H1 (cell line): Measurements from ENCODE around the gene MFGE8. TPM values are rescaled to one million over a fixed set of nuclear protein-coding genes. Genes with fewer than 3 reads are reported as not detected.

Experiments
- CTCF ChIA-PET: fragments of 300-600 bp; sonication (Branson Sonifier 250); formaldehyde crosslinking; loops from one replicate; lab custom pipeline; 2021; ENCODE audit not compliant: partially characterized antibody; lab: Charles Lee
- POLR2A ChIA-PET: fragments of 300-600 bp; sonication (Branson Sonifier 250); formaldehyde crosslinking; loops from one replicate; lab custom pipeline; 2021; ENCODE audit warnings: inconsistent platforms; ENCODE audit not compliant: partially characterized antibody; lab: Charles Lee
- DNase-seq, 2 experiments: peaks; one replicate each; pipeline versions ENCODE4 v3.0.0 to v3.0.0-alpha.2; 2010 to 2022; ENCODE audit warnings: low spot score in 2 of 2, low read depth in 1 of 2, mixed read lengths in 1 of 2
- FAIRE-seq: peaks from 2 replicates; lab custom pipeline; 2011; peaks lifted over from hg19 to GRCh38; lab: Jason Lieb, UNC
- H2AFZ ChIP-seq: 2 replicates; pipeline ENCODE4 v1.8.1; 2012; ENCODE audit warnings: low read length, inconsistent platforms
- H2AK5ac ChIP-seq: 2 replicates; pipeline ENCODE4 v1.6.1; 2013; ENCODE audit warnings: low read depth, low read length
- H2BK120ac ChIP-seq: replicated peaks from 2 replicates; pipeline ENCODE3; 2013; ENCODE audit warnings: low read depth, low read length, inconsistent platforms
- H2BK12ac ChIP-seq: 2 replicates; pipeline ENCODE4 v1.6.1; 2013; ENCODE audit warnings: low read depth, low read length
- H2BK15ac ChIP-seq: 2 replicates; pipeline ENCODE4 v1.6.1; 2013; ENCODE audit warnings: low read length
- H2BK20ac ChIP-seq: 2 replicates; pipeline ENCODE4 v1.6.1; 2013; ENCODE audit warnings: low read length
- H2BK5ac ChIP-seq: 2 replicates; pipeline ENCODE4 v1.6.1; 2013; ENCODE audit warnings: low read depth, low read length
- H3K14ac ChIP-seq: 2 replicates; pipeline ENCODE4 v1.6.1; 2013; ENCODE audit warnings: inconsistent platforms; ENCODE audit not compliant: insufficient read length
- H3K18ac ChIP-seq: 2 replicates; pipeline ENCODE4 v1.6.1; 2013; ENCODE audit warnings: low read length; ENCODE audit errors: extremely low read depth
- H3K23ac ChIP-seq: 2 replicates; pipeline ENCODE4 v1.6.1; 2013; ENCODE audit warnings: inconsistent platforms; ENCODE audit not compliant: insufficient read length
- H3K23me2 ChIP-seq: 2 replicates; pipeline ENCODE4 v1.6.1; 2013; ENCODE audit warnings: low read depth, low read length
- H3K27ac ChIP-seq: 2 replicates; pipeline ENCODE4 v1.6.1; 2011; ENCODE audit warnings: low read depth, low read length, inconsistent platforms
- H3K27me3 ChIP-seq, 4 experiments: replicated peaks in 1 of 4; 1 replicate in 1 of 4; 2 replicates in 3 of 4; pipeline versions ENCODE4 v1.6.1 to v1.8.1; 2011 to 2013; ENCODE audit warnings: low read length in 3 of 4, mild to moderate bottlenecking in 3 of 4, inconsistent platforms in 2 of 4, mixed read lengths in 2 of 4, moderate library complexity in 1 of 4; ENCODE audit not compliant: control insufficient read depth in 3 of 4, insufficient read depth in 3 of 4; ENCODE audit errors: extremely low read depth in 1 of 4
- H3K36me3 ChIP-seq, 4 experiments: 2 replicates each; pipeline versions ENCODE4 v1.6.1 to v1.8.1; 2011 to 2013; ENCODE audit warnings: mild to moderate bottlenecking in 4 of 4, low read length in 3 of 4, moderate library complexity in 2 of 4, control low read depth in 1 of 4, inconsistent platforms in 1 of 4; ENCODE audit not compliant: insufficient read depth in 4 of 4, control insufficient read depth in 2 of 4
- H3K4ac ChIP-seq: replicated peaks from 2 replicates; pipeline ENCODE3; 2013; ENCODE audit warnings: low read length, low read depth, mixed read lengths, inconsistent platforms; ENCODE audit not compliant: insufficient read length
- H3K4me1 ChIP-seq, 4 experiments: replicated peaks in 1 of 4; 1 replicate in 1 of 4; 2 replicates in 3 of 4; pipeline versions ENCODE4 v1.6.1 to v1.8.1; 2011 to 2013; ENCODE audit warnings: low read length in 3 of 4, inconsistent platforms in 2 of 4, mixed read lengths in 1 of 4; ENCODE audit not compliant: insufficient read depth in 4 of 4, control insufficient read depth in 3 of 4
- H3K4me2 ChIP-seq, 2 experiments: 2 replicates each; pipeline versions ENCODE4 v1.6.1 to v1.8.1; 2011 to 2013; ENCODE audit warnings: low read depth in 2 of 2, low read length in 2 of 2, control low read depth in 1 of 2, inconsistent platforms in 1 of 2, mild to moderate bottlenecking in 1 of 2; ENCODE audit not compliant: insufficient read depth in 1 of 2
- H3K4me3 ChIP-seq, 4 experiments: fragments of 200-600, 300-600 bp in 1 of 4; sonication (generic), shearing (Covaris generic), sonication (Bioruptor Twin) in 1 of 4; 2 replicates each; pipeline versions ENCODE4 v1.5.1 to v1.8.1; 2011 to 2016; ENCODE audit warnings: low read length in 4 of 4, low read depth in 3 of 4, control low read depth in 2 of 4, inconsistent platforms in 2 of 4, mild to moderate bottlenecking in 2 of 4, mixed read lengths in 1 of 4, moderate library complexity in 1 of 4; ENCODE audit not compliant: insufficient read depth in 2 of 4; ENCODE audit errors: extremely low read depth in 1 of 4
- H3K56ac ChIP-seq: replicated peaks from 2 replicates; pipeline ENCODE3; 2013; ENCODE audit warnings: low read depth, mild to moderate bottlenecking, mixed read lengths, low read length, inconsistent platforms; ENCODE audit not compliant: insufficient read length
- H3K79me1 ChIP-seq: 2 replicates; pipeline ENCODE4 v1.6.1; 2013; ENCODE audit warnings: low read depth, low read length, control low read depth
- H3K79me2 ChIP-seq, 2 experiments: 2 replicates each; pipeline versions ENCODE4 v1.6.1 to v1.8.1; 2012 to 2013; ENCODE audit warnings: low read length in 2 of 2, mild to moderate bottlenecking in 2 of 2, inconsistent platforms in 1 of 2; ENCODE audit not compliant: insufficient read depth in 2 of 2, control insufficient read depth in 1 of 2
- H3K9ac ChIP-seq, 4 experiments: replicated peaks in 1 of 4; 1 replicate in 1 of 4; 2 replicates in 3 of 4; pipeline versions ENCODE4 v1.6.1 to v1.8.1; 2011 to 2013; ENCODE audit warnings: low read depth in 3 of 4, low read length in 3 of 4, control low read depth in 2 of 4, mild to moderate bottlenecking in 2 of 4, moderate library complexity in 2 of 4, inconsistent platforms in 1 of 4; ENCODE audit errors: extremely low read depth in 1 of 4
- H3K9me3 ChIP-seq, 2 experiments: 2 replicates each; pipeline versions ENCODE4 v1.6.1 to v1.8.1; 2012 to 2013; ENCODE audit warnings: mild to moderate bottlenecking in 2 of 2, moderate library complexity in 2 of 2, control low read depth in 1 of 2, inconsistent platforms in 1 of 2, low read depth in 1 of 2, low read length in 1 of 2, mixed read lengths in 1 of 2; ENCODE audit not compliant: insufficient read depth in 2 of 2
- H4K20me1 ChIP-seq, 2 experiments: replicated peaks in 1 of 2; 2 replicates each; pipeline versions ENCODE3 to v1.8.1; 2011 to 2013; ENCODE audit warnings: inconsistent platforms in 2 of 2, low read length in 2 of 2, mild to moderate bottlenecking in 1 of 2; ENCODE audit not compliant: insufficient read depth in 2 of 2, control insufficient read depth in 1 of 2
- H4K5ac ChIP-seq: 2 replicates; pipeline ENCODE4 v1.6.1; 2013; ENCODE audit warnings: low read length, low read depth, mixed read lengths, inconsistent platforms; ENCODE audit not compliant: insufficient read length
- H4K8ac ChIP-seq: 2 replicates; pipeline ENCODE4 v1.8.0; 2013; ENCODE audit warnings: mild to moderate bottlenecking, moderate library complexity, low read length, inconsistent platforms; ENCODE audit not compliant: insufficient read depth; ENCODE audit errors: extremely low read depth
- H4K91ac ChIP-seq: replicated peaks from 2 replicates; pipeline ENCODE3; 2013; ENCODE audit warnings: low read length, mixed read lengths, inconsistent platforms; ENCODE audit not compliant: insufficient read length
- GABPA ChIP-seq: IDR thresholded peaks from 2 replicates; pipeline ENCODE4 v1.6.1; 2011; ENCODE audit warnings: mild to moderate bottlenecking, low read length, moderate library complexity, borderline replicate concordance; ENCODE audit not compliant: insufficient read depth
- POLR2A ChIP-seq, 2 experiments: IDR thresholded peaks; 1 replicate in 1 of 2; 2 replicates in 1 of 2; pipeline ENCODE4 v1.6.1; 2011; ENCODE audit warnings: low read depth in 2 of 2, low read length in 2 of 2, mild to moderate bottlenecking in 2 of 2; ENCODE audit errors: control extremely low read depth in 1 of 2
- WGBS, 2 experiments: shearing (Covaris generic) in 1 of 2; methylation state at CpG; one replicate each; pipeline versions ENCODE4 v1.1.6 to v1.1.7; 2013 to 2015; ENCODE audit warnings: low lambda C conversion rate in 2 of 2, mixed read lengths in 2 of 2, inconsistent platforms in 1 of 2, low coverage in 1 of 2, missing lambda C conversion rate in 1 of 2; ENCODE audit not compliant: insufficient replicate concordance in 2 of 2, insufficient coverage in 1 of 2, insufficient read length in 1 of 2; ENCODE audit errors: extremely low coverage in 1 of 2, missing lambda C conversion rate in 1 of 2; 5-methylcytosine and 5-hydroxymethylcytosine counted together
- polyA plus RNA-seq, 7 experiments: library from polyadenylated mRNA; depleted of rRNA in 3 of 7; stranded (reverse) in 5 of 7; unstranded in 2 of 7; fragments of >200 nt in 5 of 7; fragments of 200-250 nt in 2 of 7; gene quantifications; 1 replicate in 5 of 7; 2 replicates in 1 of 7; 4 replicates in 1 of 7; pipeline versions ENCODE4 v1.2.1 to v1.2.3, GENCODE V29; 2011 to 2013; ENCODE audit warnings: missing spikeins in 2 of 7, mixed read lengths in 2 of 7
- total RNA-seq: library from RNA; stranded (reverse); fragmentation: NEBNext Ultra II Directional; extraction: Animal tissue kit (Norgen Biotek cat#: 25700); gene quantifications from 2 replicates; pipeline ENCODE4 v1.2.1, GENCODE V29; 2021

Gene MFGE8
- total and polyA plus RNA-seq, 2 of the 8 experiments (the other 6 are each of a cell fraction or from before 2014, with no cell fraction given), result 1,237 to 2,117 TPM

GRCh38 chr15:88899251-88899650 lies 13.9 kb downstream of the MFGE8 start:
- H3K4ac ChIP-seq, result no peak overlapping the region
- peaks cover 0 to 39% (median 21%) of the 10 kb centered on the region in 4 experiments; a peak in 6 of 7 replicates for H3K4me1 ChIP-seq
- CTCF ChIA-PET, result interaction anchor here (1.0 to 1.6 kb wide), 2 partner anchors 96 to 105 kb away, joined by 4 to 6 read pairs; no protein-coding TSS in a partner anchor
- 89% methylated on average over 8 of the region's 9 CpGs; no CpG with 5 or more reads in 1 of the 2 experiments for WGBS, 2 experiments
- H3K4me3 ChIP-seq, result no peak overlapping the region
- H2BK12ac ChIP-seq, result no peak overlapping the region
- H2AK5ac ChIP-seq, result no peak overlapping the region
- H4K91ac ChIP-seq, result no peak overlapping the region
- DNase-seq, result no peak
- H3K79me1 ChIP-seq, result peaks cover 13% of the 10 kb centered on the region
- H3K23ac ChIP-seq, result no peak overlapping the region
- no peak overlapping the region for H3K9ac ChIP-seq
- peaks cover 15 to 35% of the 10 kb centered on the region in 2 experiments for H4K20me1 ChIP-seq
- TF ChIP-seq POLR2A (IDR thresholded peaks at IDR 0.05; ENCODE audit: control extremely low read depth in 1 of 2, low read depth in 2 of 2, low read length in 2 of 2), result peak in 1 of 2 experiments; percentile 31; a peak in 1 of 3 replicates
- no peak for TF ChIP-seq GABPA
- TF ChIP-seq, all 59 proteins: peak for 1
- no peak overlapping the region for H3K18ac ChIP-seq
- no peak overlapping the region for H3K14ac ChIP-seq
- no peaks in the 10 kb centered on the region for H3K27me3 ChIP-seq
- no peaks in the 10 kb centered on the region; a peak in 1 of 4 replicates for H3K9me3 ChIP-seq
- H3K79me2 ChIP-seq, result peaks cover 0 to 21% of the 10 kb centered on the region in 2 experiments; a peak in 1 of 4 replicates
- H3K23me2 ChIP-seq, result peaks cover 14% of the 10 kb centered on the region; the same call in 1 of the 2 replicates
- H2BK5ac ChIP-seq, result no peak overlapping the region
- H2AFZ ChIP-seq, result no peak overlapping the region
- H3K36me3 ChIP-seq, result peaks cover 33 to 65% (median 48%) of the 10 kb centered on the region in 4 experiments
- H3K27ac ChIP-seq, result no peak overlapping the region; the same call in 1 of the 2 replicates
- no peak overlapping the region for H2BK120ac ChIP-seq
- H2BK15ac ChIP-seq, result no peak overlapping the region
- POLR2A ChIA-PET, result interaction anchor here (0.8 to 27.2 kb wide), 9 partner anchors 7 to 139 kb away, joined by 3 to 607 read pairs (median 4); partner anchors contain the start of gene MFGE8
- no peak overlapping the region for H3K56ac ChIP-seq
- no peak for FAIRE-seq
- H4K5ac ChIP-seq, result no peak overlapping the region
- H4K8ac ChIP-seq, result no peak overlapping the region; the same call in 1 of the 2 replicates
- H2BK20ac ChIP-seq, result no peak overlapping the region
- H3K4me2 ChIP-seq, result peak overlapping the region in 1 of 2 experiments; percentile 9; a peak in 1 of 4 replicates
